Measurements from ENCODE around the gene HCAR3.

GRCh38 chr12:122749569-122750332 is 33.1 kb upstream of the HCAR3 start:
- TF ChIP-seq EP300 (IDR thresholded peaks at IDR 0.05; ENCODE audit: borderline replicate concordance) (no peak), NFIC (IDR thresholded peaks at IDR 0.05) (no peak), REST (IDR thresholded peaks at IDR 0.05; ENCODE audit: low read depth) (no peak), YY1 (IDR thresholded peaks at IDR 0.05; ENCODE audit: low read depth) (no peak), TAF1 (IDR thresholded peaks at IDR 0.05; ENCODE audit: low read depth) (no peak), FOXM1 (IDR thresholded peaks at IDR 0.05; ENCODE audit: borderline replicate concordance, low read depth) (no peak), RAD21 (IDR thresholded peaks at IDR 0.05; ENCODE audit: low read depth) (no peak), CREB1 (IDR thresholded peaks at IDR 0.05; ENCODE audit: low read depth) (no peak), CEBPB (IDR thresholded peaks at IDR 0.05) (no peak), TEAD4 (IDR thresholded peaks at IDR 0.05) (no peak)
- TF ChIP-seq, protein P1, sequence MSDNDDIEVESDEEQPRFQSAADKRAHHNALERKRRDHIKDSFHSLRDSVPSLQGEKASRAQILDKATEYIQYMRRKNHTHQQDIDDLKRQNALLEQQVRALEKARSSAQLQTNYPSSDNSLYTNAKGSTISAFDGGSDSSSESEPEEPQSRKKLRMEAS (IDR thresholded peaks at IDR 0.05): no peak

All from Ishikawa (cell line).